NCI-H1092 treated with DMSO at 0.1 percent for 48 hours (cell line): ENCODE results near the gene ADCY9.

Experiments used
- DNase-seq: peaks from one replicate; lab custom pipeline; 2025; lab: John Stamatoyannopoulos, UW

The ADCY9 gene

DNA sequence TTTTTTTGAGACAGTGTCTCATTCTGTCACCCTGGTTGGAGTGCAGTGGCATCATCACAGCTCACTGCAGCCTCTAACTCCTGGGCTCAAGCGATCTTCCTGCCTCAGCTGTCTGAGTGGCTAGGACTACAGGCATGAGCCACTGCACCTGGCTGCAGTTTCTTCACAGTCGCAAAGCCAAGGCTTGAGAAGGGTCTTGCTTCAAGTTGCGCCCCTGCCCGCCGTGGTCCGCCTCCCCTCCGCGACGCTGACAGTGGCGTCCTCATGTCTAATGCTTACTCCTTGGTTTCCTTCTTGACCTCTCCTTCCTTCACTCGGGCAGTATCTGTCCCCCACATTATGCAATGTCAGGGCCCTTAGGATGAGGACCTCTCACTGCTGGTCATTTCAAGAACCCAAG lies 112.7 kb downstream of the ADCY9 start:
- no peak for DNase-seq

DNA sequence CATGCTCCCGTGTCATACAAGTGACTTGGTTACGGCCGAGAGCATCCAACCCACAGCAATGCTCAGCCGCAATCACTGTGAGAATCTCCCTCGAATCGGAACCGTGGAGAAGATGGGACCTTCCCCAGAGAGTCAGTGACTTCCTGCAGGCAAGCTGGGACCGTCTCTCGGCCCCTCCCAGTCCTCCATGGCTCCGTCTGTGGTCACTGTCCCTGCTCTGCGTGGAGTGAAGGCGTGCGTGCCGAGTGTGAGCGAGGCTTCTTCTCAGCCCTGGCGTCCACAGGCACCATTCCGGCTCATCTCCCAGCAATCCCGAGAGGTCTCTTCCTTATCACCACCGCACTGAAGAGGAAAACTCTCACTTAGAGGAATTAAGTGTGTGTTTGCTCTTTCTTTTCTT lies 113.1 kb downstream of the ADCY9 start:
- DNase-seq = no peak

GRCh38 chr16:4002121-4002520 lies 114.1 kb downstream of the ADCY9 start:
- no peak for DNase-seq

DNA sequence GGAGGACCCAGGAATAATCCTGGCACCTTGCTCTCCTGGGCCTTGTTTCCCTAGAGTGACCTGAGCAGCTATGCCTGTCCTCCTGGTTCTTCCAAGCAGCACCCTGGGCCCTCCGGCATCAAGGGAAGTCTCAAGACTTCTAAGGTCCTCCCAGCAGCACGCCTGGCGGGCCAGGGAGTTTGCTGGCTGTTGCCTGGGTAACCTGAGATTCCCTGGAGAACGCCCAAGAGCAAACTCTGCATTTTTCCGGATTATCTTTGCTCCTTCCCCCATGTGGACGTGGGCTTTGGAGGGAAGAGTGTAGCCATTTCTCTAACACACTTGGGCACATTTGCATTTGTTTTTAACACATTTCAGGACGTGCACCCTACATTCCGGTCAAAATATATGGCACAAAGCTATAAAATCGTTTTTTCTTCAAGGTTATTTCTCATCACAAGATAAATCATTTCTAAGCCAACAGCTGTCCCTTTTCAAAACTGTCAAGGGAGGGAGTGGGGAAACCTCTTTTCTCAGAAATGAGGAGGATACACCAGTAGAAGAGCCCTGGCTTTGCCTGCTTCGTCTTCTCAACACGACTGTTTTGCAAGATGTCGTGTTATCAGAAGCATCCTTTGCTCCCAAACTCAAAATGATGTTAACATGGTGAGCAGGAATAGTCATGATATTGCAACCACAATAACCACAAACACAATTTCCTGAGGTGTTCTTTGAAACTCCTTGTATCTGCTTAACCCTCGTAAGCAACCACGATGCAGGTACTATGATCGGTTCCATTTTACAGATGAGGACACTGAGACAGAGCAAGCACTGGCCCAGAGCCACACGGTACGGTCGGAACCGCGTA lies 116.5 kb downstream of the ADCY9 start:
- no peak for DNase-seq

DNA sequence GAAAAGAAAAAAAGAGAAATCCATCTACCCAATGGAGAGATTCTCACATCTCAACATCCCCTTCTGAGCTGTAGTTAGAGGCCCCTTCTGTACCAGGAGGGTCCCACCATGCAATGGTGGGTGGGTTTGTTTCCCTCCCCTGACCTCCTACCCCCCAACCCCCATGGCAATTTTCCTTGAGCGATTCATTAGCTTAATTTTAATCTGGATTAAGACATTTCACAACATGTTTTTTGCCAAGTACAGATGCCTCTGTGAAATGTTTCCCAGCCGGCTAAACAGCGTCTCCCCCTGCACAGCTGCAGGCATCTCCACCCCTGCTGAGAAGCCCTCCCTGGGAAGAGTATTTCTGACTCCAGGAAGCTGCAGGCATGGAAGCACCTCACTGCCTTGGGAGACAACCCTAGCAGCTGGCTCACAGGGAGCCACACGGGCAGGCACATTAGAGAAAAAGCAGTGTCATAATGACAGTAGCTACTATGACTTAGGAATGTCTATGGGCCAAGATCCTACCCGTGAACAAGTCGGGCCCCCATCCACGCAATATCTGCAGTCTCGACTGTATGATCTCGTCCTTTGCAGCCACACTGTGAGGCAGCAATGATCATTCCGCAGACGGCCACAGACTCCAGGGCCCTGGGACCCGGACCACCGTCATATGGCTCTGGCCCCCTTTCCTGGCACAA lies 117.3 kb downstream of the ADCY9 start:
- no peak for DNase-seq

GRCh38 chr16:3997231-3997841 lies 118.9 kb downstream of the ADCY9 start:
- DNase-seq = no peak

GRCh38 chr16:3995001-3995400 lies 121.2 kb downstream of the ADCY9 start:
- DNase-seq = no peak

- DNase-seq = no peak
Observed at GRCh38 chr16:3993052-3993785, 123.0 kb downstream of the ADCY9 start.

GRCh38 chr16:3992297-3993051 lies 123.8 kb downstream of the ADCY9 start:
- no peak for DNase-seq

GRCh38 chr16:3988824-3989223 lies 127.4 kb downstream of the ADCY9 start:
- no peak for DNase-seq

GRCh38 chr16:3988011-3988410 lies 128.2 kb downstream of the ADCY9 start:
- DNase-seq = no peak

- DNase-seq = no peak
Observed at GRCh38 chr16:3987231-3987630, 129.0 kb downstream of the ADCY9 start.

DNA sequence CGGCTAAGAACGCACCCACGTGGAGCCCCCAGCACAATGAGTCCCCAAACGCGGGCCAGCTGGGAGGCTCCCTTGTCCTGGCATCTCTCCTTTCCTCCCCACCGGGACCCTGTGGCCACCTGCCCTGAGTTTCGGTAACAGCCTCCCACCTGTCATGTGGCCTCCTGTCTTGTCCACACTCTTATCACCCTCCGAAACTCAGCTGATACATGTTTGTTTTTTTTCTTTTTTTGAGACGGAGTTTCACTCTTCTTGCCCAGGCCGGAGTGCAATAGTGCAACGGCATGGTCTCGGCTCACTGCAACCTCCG lies 130.1 kb downstream of the ADCY9 start:
- DNase-seq = no peak

- DNase-seq = no peak
Observed at GRCh38 chr16:3984111-3985060, 131.9 kb downstream of the ADCY9 start.

GRCh38 chr16:3983081-3983520 lies 133.1 kb downstream of the ADCY9 start:
- peak; percentile 82 for DNase-seq

DNA sequence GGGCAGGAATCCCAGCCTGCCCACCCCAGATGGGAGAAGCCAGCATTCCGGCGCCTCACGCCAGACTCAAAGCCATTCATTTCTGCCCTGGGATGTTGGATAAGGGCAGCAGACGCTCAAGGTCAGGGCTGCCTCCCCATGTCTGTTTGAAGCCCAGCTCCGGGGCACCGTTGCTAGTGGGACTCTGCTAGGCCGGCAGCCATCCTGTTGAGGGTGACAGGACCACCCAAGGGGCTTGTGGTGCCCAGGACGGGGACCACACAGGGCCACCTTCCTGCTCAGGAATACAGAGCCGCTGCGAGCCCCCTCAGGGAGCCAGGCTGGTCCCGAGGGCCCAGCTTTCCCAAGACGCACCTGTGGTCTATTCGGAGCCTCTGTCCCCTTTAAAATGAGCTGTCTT lies 134.0 kb downstream of the ADCY9 start:
- DNase-seq = no peak

GRCh38 chr16:3980253-3981111 lies 135.8 kb downstream of the ADCY9 start:
- DNase-seq = no peak

DNA sequence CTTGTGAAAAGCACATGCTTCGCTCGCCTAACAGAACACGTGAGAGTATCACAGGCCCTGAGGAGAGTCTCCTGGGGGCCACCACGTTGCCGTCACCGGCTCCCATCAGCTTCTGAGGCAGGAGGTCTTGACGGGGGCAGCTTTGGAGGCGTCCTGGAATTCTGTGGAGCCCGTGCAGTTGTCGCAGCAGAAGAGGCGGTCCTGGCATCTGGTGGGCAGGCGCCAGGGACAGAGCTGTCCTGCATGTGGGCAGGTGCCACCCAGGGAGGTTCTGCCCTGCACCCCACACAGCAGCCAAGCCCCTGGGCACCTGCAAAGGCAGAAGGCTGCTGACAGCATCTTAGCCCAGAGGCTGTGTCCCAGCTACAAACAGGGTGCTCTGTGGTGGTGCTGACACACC lies 136.7 kb downstream of the ADCY9 start:
- DNase-seq = no peak

- DNase-seq = no peak
Observed at GRCh38 chr16:3979070-3979469, 137.2 kb downstream of the ADCY9 start.

- no peak for DNase-seq
Observed at GRCh38 chr16:3977376-3977775, 138.9 kb downstream of the ADCY9 start.
